Middle frontal gyrus (tissue), 1 donor: ENCODE data around the gene ATP5F1A.
"Not testable (repeated sequence)": the region's sequence is repeated elsewhere in the genome, so short reads cannot be mapped to it uniquely, and the experiment has no call there.

Experiments used
- DNase-seq: peaks from one replicate; pipeline ENCODE4 v3.0.0-alpha.2; 2015; ENCODE audit warnings: low spot score; ENCODE audit errors: extremely low spot score

ATP5F1A gene

GRCh38 chr18:46048641-46049040, 49.5 kb downstream of the ATP5F1A start:
- no peak for DNase-seq

GRCh38 chr18:46047369-46047768, 50.7 kb downstream of the ATP5F1A start:
- DNase-seq, result not testable (repeated sequence)

GRCh38 chr18:46046688-46047087, 51.4 kb downstream of the ATP5F1A start:
- DNase-seq, result no peak

- DNase-seq, result no peak
Measured at GRCh38 chr18:46046126-46046525, 52.0 kb downstream of the ATP5F1A start.

GRCh38 chr18:46042571-46043123, 55.4 kb downstream of the ATP5F1A start:
- DNase-seq, result no peak

- no peak for DNase-seq
Measured at GRCh38 chr18:46040747-46041104, 57.4 kb downstream of the ATP5F1A start.

GRCh38 chr18:46040033-46040746, 57.9 kb downstream of the ATP5F1A start:
- DNase-seq, result no peak

GRCh38 chr18:46037512-46038305, 60.4 kb downstream of the ATP5F1A start:
- DNase-seq, result no peak

GRCh38 chr18:46035696-46036680, 62.1 kb downstream of the ATP5F1A start:
- no peak for DNase-seq

- DNase-seq, result no peak
Measured at GRCh38 chr18:46034230-46034629, 63.9 kb downstream of the ATP5F1A start.

- no peak for DNase-seq
Measured at GRCh38 chr18:46031741-46032140, 66.4 kb downstream of the ATP5F1A start.
